HUES48 (cell line): ENCODE data around the gene FOXJ2.
"Not testable (repeated sequence)": the region's sequence is repeated elsewhere in the genome, so short reads cannot be mapped to it uniquely, and the experiment has no call there.

Experiments
- H3K27ac ChIP-seq: one replicate; pipeline ENCODE4 v1.7.0; 2013; ENCODE audit warnings: low read depth, low read length, inconsistent platforms
- H3K27me3 ChIP-seq: 2 replicates; pipeline ENCODE4 v1.6.1; 2013; ENCODE audit warnings: mild to moderate bottlenecking, low read length; ENCODE audit not compliant: control insufficient read depth, insufficient read depth
- H3K36me3 ChIP-seq: 2 replicates; pipeline ENCODE4 v1.6.1; 2013; ENCODE audit warnings: low read length; ENCODE audit not compliant: control insufficient read depth, insufficient read depth
- H3K4me1 ChIP-seq: 2 replicates; pipeline ENCODE4 v1.6.1; 2013; ENCODE audit warnings: mild to moderate bottlenecking, low read length; ENCODE audit not compliant: control insufficient read depth, insufficient read depth
- H3K4me3 ChIP-seq: 2 replicates; pipeline ENCODE4 v1.5.1; 2013; ENCODE audit warnings: mild to moderate bottlenecking, low read depth, low read length
- H3K9ac ChIP-seq: 2 replicates; pipeline ENCODE4 v1.6.1; 2013; ENCODE audit warnings: mild to moderate bottlenecking, low read depth, low read length, moderate library complexity
- H3K9me3 ChIP-seq: 2 replicates; pipeline ENCODE4 v1.6.1; 2013; ENCODE audit warnings: low read length; ENCODE audit not compliant: control insufficient read depth, insufficient read depth

The FOXJ2 gene

GRCh38 chr12:8084351-8084750 lies 51.8 kb downstream of the FOXJ2 start:
- not testable (repeated sequence) for H3K9ac ChIP-seq, H3K27ac ChIP-seq, H3K4me1 ChIP-seq

GRCh38 chr12:8087666-8088065 lies 55.1 kb downstream of the FOXJ2 start:
- no peak overlapping the region for H3K27ac ChIP-seq

More at GRCh38 chr12:8084351-8084750, 51.8 kb downstream of the FOXJ2 start:
- H3K27me3 ChIP-seq, H3K4me3 ChIP-seq, H3K36me3 ChIP-seq, H3K9me3 ChIP-seq: not testable (repeated sequence)

GRCh38 chr12:8088574-8088973 lies 56.1 kb downstream of the FOXJ2 start:
- H3K9me3 ChIP-seq, result no peaks in the 10 kb centered on the region
- H3K27ac ChIP-seq, result no peak overlapping the region
- peaks cover 41% of the 10 kb centered on the region for H3K36me3 ChIP-seq
- H3K4me3 ChIP-seq, result no peak overlapping the region
- no peaks in the 10 kb centered on the region for H3K27me3 ChIP-seq
- no peak overlapping the region for H3K9ac ChIP-seq
- no peaks in the 10 kb centered on the region for H3K4me1 ChIP-seq

More at GRCh38 chr12:8087666-8088065, 55.1 kb downstream of the FOXJ2 start:
- Histone ChIP-seq H3K4me1 (no peaks in the 10 kb centered on the region), H3K9me3 (no peaks in the 10 kb centered on the region), H3K4me3 (no peak overlapping the region), H3K36me3 (peaks cover 32% of the 10 kb centered on the region), H3K27me3 (no peaks in the 10 kb centered on the region), H3K9ac (no peak overlapping the region)

- not testable (repeated sequence) for H3K9ac ChIP-seq, H3K4me3 ChIP-seq, H3K4me1 ChIP-seq, H3K9me3 ChIP-seq, H3K27me3 ChIP-seq, H3K27ac ChIP-seq
- H3K36me3 ChIP-seq, result peaks cover 48% of the 10 kb centered on the region
Observed at GRCh38 chr12:8089277-8089676, 56.8 kb downstream of the FOXJ2 start.

GRCh38 chr12:8089716-8090115 lies 57.2 kb downstream of the FOXJ2 start:
- H3K27ac ChIP-seq, result no peak overlapping the region
- no peaks in the 10 kb centered on the region for H3K4me1 ChIP-seq
- H3K27me3 ChIP-seq, result no peaks in the 10 kb centered on the region
- no peaks in the 10 kb centered on the region for H3K9me3 ChIP-seq
- no peak overlapping the region for H3K4me3 ChIP-seq
- H3K9ac ChIP-seq, result no peak overlapping the region
- H3K36me3 ChIP-seq, result peaks cover 53% of the 10 kb centered on the region

GRCh38 chr12:8093291-8093690 lies 60.8 kb downstream of the FOXJ2 start:
- Histone ChIP-seq H3K36me3 (peaks cover 79% of the 10 kb centered on the region), H3K27me3 (no peaks in the 10 kb centered on the region), H3K9me3 (no peaks in the 10 kb centered on the region), H3K4me1 (no peaks in the 10 kb centered on the region), H3K27ac (no peak overlapping the region), H3K9ac (no peak overlapping the region), H3K4me3 (no peak overlapping the region)

GRCh38 chr12:8096281-8096915 lies 63.9 kb downstream of the FOXJ2 start:
- H3K27ac ChIP-seq, result no peak overlapping the region
- H3K9me3 ChIP-seq, result no peaks in the 10 kb centered on the region
- no peak overlapping the region for H3K9ac ChIP-seq
- peaks cover 59% of the 10 kb centered on the region for H3K36me3 ChIP-seq
- H3K4me1 ChIP-seq, result no peaks in the 10 kb centered on the region
- H3K4me3 ChIP-seq, result no peak overlapping the region
- H3K27me3 ChIP-seq, result no peaks in the 10 kb centered on the region

- no peaks in the 10 kb centered on the region for H3K27me3 ChIP-seq
- H3K9me3 ChIP-seq, result no peaks in the 10 kb centered on the region
- no peaks in the 10 kb centered on the region for H3K4me1 ChIP-seq
- H3K27ac ChIP-seq, result no peak overlapping the region
- no peak overlapping the region for H3K9ac ChIP-seq
- no peak overlapping the region for H3K4me3 ChIP-seq
- peaks cover 31% of the 10 kb centered on the region for H3K36me3 ChIP-seq
Observed at GRCh38 chr12:8099235-8099634, 66.7 kb downstream of the FOXJ2 start.
